Smooth muscle cell of the brain vasculature (primary cell): ENCODE data around the gene JAKMIP1.
"Not testable (repeated sequence)": the region's sequence is repeated elsewhere in the genome, so short reads cannot be mapped to it uniquely, and the experiment has no call there.

ENCODE experiments used
- DNase-seq: peaks from one replicate; pipeline ENCODE4 v3.0.0-alpha.2; 2012; ENCODE audit warnings: low read depth, low spot score

The JAKMIP1 gene

GRCh38 chr4:6143603-6144181 lies 56.7 kb downstream of the JAKMIP1 start:
- DNase-seq, result no peak

- DNase-seq, result no peak
These were observed 57.3 kb downstream of the JAKMIP1 start for GRCh38 chr4:6142935-6143602.

- DNase-seq, result no peak
These were observed 57.8 kb downstream of the JAKMIP1 start for GRCh38 chr4:6142511-6142910.

- no peak for DNase-seq
These were observed 58.8 kb downstream of the JAKMIP1 start for GRCh38 chr4:6141554-6141953.

GRCh38 chr4:6141021-6141420 lies 59.3 kb downstream of the JAKMIP1 start:
- DNase-seq, result not testable (repeated sequence)

- no peak for DNase-seq
These were observed 62.6 kb downstream of the JAKMIP1 start for GRCh38 chr4:6137747-6138135.

- DNase-seq, result no peak
These were observed 63.2 kb downstream of the JAKMIP1 start for GRCh38 chr4:6137027-6137746.

- no peak for DNase-seq
These were observed 65.6 kb downstream of the JAKMIP1 start for GRCh38 chr4:6134612-6135220.

GRCh38 chr4:6132716-6133115 lies 67.6 kb downstream of the JAKMIP1 start:
- DNase-seq, result no peak

- DNase-seq, result no peak
These were observed 72.0 kb downstream of the JAKMIP1 start for GRCh38 chr4:6128221-6128850.

- no peak for DNase-seq
These were observed 73.2 kb downstream of the JAKMIP1 start for GRCh38 chr4:6126971-6127745.

GRCh38 chr4:6125103-6125651 lies 75.2 kb downstream of the JAKMIP1 start:
- DNase-seq, result no peak

GRCh38 chr4:6124386-6125102 lies 75.8 kb downstream of the JAKMIP1 start:
- DNase-seq, result no peak

- DNase-seq, result no peak
These were observed 76.4 kb downstream of the JAKMIP1 start for GRCh38 chr4:6123976-6124375.

GRCh38 chr4:6123541-6123940 lies 76.8 kb downstream of the JAKMIP1 start:
- DNase-seq, result no peak

- no peak for DNase-seq
These were observed 77.2 kb downstream of the JAKMIP1 start for GRCh38 chr4:6123116-6123515.

GRCh38 chr4:6122496-6122895 lies 77.9 kb downstream of the JAKMIP1 start:
- DNase-seq, result no peak

GRCh38 chr4:6121941-6122340 lies 78.4 kb downstream of the JAKMIP1 start:
- DNase-seq, result no peak

GRCh38 chr4:6121276-6121850 lies 79.0 kb downstream of the JAKMIP1 start:
- no peak for DNase-seq

- no peak for DNase-seq
These were observed 80.0 kb downstream of the JAKMIP1 start for GRCh38 chr4:6120361-6120760.
